SK-N-MC (cell line): Measurements from ENCODE around the gene CACNG1.

Experiments
- EZH2 ChIP-seq: fragments of 200-600 bp; sonication (generic); IDR thresholded peaks from one replicate; pipeline ENCODE4 v1.6.1; 2017; ENCODE audit warnings: antibody characterized with exemption
- POLR2AphosphoS5 ChIP-seq: IDR thresholded peaks from 2 replicates; pipeline ENCODE4 v1.6.1; 2012; ENCODE audit warnings: mild to moderate bottlenecking, low read depth, low read length, borderline replicate concordance

GRCh38 chr17:67052720-67053437 is 8.5 kb downstream of the CACNG1 start:
- TF ChIP-seq POLR2AphosphoS5 (no peak), EZH2 (no peak)
